ENCODE results near the gene COL5A3.

DNA sequence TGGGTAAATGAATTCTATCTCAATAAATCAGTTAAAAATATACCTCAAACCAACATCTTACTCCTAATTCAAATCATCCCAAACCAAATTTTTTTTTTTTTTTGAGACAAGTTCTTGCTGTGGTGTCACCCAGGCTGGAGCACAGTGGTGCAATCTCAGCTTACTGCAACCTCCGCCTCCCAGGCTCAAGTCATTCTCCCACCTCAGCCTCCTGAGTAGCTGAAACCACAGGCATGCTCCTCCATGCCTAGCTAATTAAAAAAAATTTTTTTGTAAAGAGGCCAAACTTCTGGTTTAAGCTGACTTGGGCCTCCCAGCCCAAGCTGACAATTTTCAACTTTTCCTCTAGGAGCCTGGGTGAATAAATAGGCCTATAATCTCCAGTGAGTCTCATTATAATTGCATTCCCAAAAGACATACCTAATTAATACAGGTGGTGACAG, 51.9 kb downstream of the COL5A3 start:
- TF ChIP-seq, protein P1, sequence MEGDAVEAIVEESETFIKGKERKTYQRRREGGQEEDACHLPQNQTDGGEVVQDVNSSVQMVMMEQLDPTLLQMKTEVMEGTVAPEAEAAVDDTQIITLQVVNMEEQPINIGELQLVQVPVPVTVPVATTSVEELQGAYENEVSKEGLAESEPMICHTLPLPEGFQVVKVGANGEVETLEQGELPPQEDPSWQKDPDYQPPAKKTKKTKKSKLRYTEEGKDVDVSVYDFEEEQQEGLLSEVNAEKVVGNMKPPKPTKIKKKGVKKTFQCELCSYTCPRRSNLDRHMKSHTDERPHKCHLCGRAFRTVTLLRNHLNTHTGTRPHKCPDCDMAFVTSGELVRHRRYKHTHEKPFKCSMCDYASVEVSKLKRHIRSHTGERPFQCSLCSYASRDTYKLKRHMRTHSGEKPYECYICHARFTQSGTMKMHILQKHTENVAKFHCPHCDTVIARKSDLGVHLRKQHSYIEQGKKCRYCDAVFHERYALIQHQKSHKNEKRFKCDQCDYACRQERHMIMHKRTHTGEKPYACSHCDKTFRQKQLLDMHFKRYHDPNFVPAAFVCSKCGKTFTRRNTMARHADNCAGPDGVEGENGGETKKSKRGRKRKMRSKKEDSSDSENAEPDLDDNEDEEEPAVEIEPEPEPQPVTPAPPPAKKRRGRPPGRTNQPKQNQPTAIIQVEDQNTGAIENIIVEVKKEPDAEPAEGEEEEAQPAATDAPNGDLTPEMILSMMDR (IDR thresholded peaks at IDR 0.05; ENCODE audit: borderline replicate concordance, extremely low read depth, low read length, poor library complexity, severe bottlenecking) = no peak
- TF ChIP-seq EZH2 (IDR thresholded peaks at IDR 0.05; ENCODE audit: borderline replicate concordance, low read depth, low read length, severe bottlenecking) = no peak

Data from DND-41 (cell line).